ENCODE data around the gene LNX2. TPM values are rescaled to one million over a fixed set of nuclear protein-coding genes. Genes with fewer than 3 reads are reported as not detected.

Gene LNX2
- total RNA-seq, 1 experiment from 2014 or later = 12.1 TPM

DNA sequence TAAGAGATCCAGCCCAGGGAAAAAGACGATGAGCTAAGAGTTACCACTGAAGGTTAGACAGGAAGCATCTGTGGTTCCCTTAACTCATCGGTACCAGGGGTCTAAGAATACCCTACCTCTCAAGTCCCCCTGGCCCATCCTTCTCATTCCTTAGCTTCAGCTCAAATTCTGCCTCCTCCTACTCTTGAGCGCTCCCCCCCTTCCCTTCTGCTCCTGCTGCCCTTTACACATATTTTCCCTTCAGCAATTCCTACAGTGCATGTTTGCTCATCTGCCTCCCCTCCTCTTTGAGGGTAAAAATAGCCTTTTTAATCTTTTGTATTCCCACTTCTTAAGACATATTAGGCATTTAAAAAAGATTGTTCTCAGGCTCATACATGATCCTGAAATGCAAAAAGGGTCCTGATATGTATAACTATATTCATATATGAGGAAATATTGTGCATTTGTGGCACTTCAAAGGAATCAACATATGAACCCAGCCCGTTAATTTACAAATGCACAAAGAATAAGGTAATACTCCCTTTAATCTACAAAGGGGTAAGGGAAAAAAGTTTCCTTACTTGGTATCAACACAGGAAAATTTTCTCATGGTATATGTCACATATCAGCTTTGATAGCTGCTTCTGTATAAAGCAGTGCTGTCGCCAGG is 33.1 kb downstream of the LNX2 start:
- H4K20me1 ChIP-seq (ENCODE audit: insufficient read depth) = no peaks in the 10 kb centered on the region
- H3K4me1 ChIP-seq (ENCODE audit: control insufficient read depth in 1 of 2, insufficient read depth in 2 of 2, low read length in 2 of 2) = no peaks in the 10 kb centered on the region; a peak in 1 of 4 replicates
- TF ChIP-seq ZNF274 (IDR thresholded peaks at IDR 0.05; ENCODE audit: low read depth, low read length) (no peak), CBX3 (IDR thresholded peaks at IDR 0.05; ENCODE audit: low read depth) (no peak), POLR2AphosphoS5 (IDR thresholded peaks at IDR 0.05; ENCODE audit: low read depth, low read length) (no peak), RAD21 (IDR thresholded peaks at IDR 0.05; ENCODE audit: low read depth) (no peak), SP1 (IDR thresholded peaks at IDR 0.05; ENCODE audit: low read depth) (no peak), YY1 (IDR thresholded peaks at IDR 0.05; ENCODE audit: extremely low read depth, insufficient replicate concordance, low read depth, low read length) (no peak)
- TF ChIP-seq, protein P1, sequence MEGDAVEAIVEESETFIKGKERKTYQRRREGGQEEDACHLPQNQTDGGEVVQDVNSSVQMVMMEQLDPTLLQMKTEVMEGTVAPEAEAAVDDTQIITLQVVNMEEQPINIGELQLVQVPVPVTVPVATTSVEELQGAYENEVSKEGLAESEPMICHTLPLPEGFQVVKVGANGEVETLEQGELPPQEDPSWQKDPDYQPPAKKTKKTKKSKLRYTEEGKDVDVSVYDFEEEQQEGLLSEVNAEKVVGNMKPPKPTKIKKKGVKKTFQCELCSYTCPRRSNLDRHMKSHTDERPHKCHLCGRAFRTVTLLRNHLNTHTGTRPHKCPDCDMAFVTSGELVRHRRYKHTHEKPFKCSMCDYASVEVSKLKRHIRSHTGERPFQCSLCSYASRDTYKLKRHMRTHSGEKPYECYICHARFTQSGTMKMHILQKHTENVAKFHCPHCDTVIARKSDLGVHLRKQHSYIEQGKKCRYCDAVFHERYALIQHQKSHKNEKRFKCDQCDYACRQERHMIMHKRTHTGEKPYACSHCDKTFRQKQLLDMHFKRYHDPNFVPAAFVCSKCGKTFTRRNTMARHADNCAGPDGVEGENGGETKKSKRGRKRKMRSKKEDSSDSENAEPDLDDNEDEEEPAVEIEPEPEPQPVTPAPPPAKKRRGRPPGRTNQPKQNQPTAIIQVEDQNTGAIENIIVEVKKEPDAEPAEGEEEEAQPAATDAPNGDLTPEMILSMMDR (IDR thresholded peaks at IDR 0.05 in 2 of 3, conservative IDR thresholded peaks at IDR 0.05 in 1 of 3; ENCODE audit: borderline replicate concordance in 1 of 3, insufficient read depth in 1 of 3, low read depth in 2 of 3, low read length in 2 of 3) = no peak
- TF ChIP-seq, protein P2, sequence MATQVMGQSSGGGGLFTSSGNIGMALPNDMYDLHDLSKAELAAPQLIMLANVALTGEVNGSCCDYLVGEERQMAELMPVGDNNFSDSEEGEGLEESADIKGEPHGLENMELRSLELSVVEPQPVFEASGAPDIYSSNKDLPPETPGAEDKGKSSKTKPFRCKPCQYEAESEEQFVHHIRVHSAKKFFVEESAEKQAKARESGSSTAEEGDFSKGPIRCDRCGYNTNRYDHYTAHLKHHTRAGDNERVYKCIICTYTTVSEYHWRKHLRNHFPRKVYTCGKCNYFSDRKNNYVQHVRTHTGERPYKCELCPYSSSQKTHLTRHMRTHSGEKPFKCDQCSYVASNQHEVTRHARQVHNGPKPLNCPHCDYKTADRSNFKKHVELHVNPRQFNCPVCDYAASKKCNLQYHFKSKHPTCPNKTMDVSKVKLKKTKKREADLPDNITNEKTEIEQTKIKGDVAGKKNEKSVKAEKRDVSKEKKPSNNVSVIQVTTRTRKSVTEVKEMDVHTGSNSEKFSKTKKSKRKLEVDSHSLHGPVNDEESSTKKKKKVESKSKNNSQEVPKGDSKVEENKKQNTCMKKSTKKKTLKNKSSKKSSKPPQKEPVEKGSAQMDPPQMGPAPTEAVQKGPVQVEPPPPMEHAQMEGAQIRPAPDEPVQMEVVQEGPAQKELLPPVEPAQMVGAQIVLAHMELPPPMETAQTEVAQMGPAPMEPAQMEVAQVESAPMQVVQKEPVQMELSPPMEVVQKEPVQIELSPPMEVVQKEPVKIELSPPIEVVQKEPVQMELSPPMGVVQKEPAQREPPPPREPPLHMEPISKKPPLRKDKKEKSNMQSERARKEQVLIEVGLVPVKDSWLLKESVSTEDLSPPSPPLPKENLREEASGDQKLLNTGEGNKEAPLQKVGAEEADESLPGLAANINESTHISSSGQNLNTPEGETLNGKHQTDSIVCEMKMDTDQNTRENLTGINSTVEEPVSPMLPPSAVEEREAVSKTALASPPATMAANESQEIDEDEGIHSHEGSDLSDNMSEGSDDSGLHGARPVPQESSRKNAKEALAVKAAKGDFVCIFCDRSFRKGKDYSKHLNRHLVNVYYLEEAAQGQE (IDR thresholded peaks at IDR 0.05; ENCODE audit: low read depth) = no peak
- no peak overlapping the region for H2AFZ ChIP-seq (ENCODE audit: low read depth, low read length, poor library complexity, severe bottlenecking)
- RAD21 ChIA-PET (ENCODE audit: low non-redundant PET in 1 of 2, low total read pairs in 2 of 2, uncharacterized antibody in 2 of 2, unreplicated experiment in 2 of 2) = no interaction called here
- H3K9me2 ChIP-seq (ENCODE audit: insufficient read depth) = no peaks in the 10 kb centered on the region
- no peaks in the 10 kb centered on the region for H3K9me3 ChIP-seq (ENCODE audit: control insufficient read depth in 1 of 2, insufficient read depth in 1 of 2, low read depth in 1 of 2, low read length in 2 of 2)
- DNase-seq (ENCODE audit: low read depth, low spot score) = no peak
- H3K79me2 ChIP-seq (ENCODE audit: insufficient read depth, low read length) = peaks cover 17% of the 10 kb centered on the region
- no peaks in the 10 kb centered on the region for H3K27me3 ChIP-seq (ENCODE audit: insufficient read depth, low read length)
- H3K4me3 ChIP-seq (replicated peaks in 1 of 2; ENCODE audit: low read depth in 1 of 2, low read length in 2 of 2) = no peak overlapping the region
- no TSS peak for BruUV-seq (replicated peaks)
- H3K36me3 ChIP-seq (ENCODE audit: control insufficient read depth in 1 of 2, insufficient read depth in 2 of 2, low read length in 2 of 2) = no peaks in the 10 kb centered on the region
- CTCF ChIA-PET = no interaction called here
- no peak overlapping the region for H3K4me2 ChIP-seq (ENCODE audit: low read length)
- no peak overlapping the region for H3K27ac ChIP-seq (ENCODE audit: low read depth, low read length)
- H3K9ac ChIP-seq (ENCODE audit: low read length) = no peak overlapping the region
- POLR2A ChIA-PET = no interaction called here
- intact Hi-C loops (cut with micrococcal nuclease) = no loop called here
- ATAC-seq = no peak
